ENCODE data around the gene NDUFB3.

Gene NDUFB3

GRCh38 chr2:201118121-201118960, 46.5 kb downstream of the NDUFB3 start (continued):
- TF ChIP-seq ZBTB44 (tag by site-specific recombination; IDR thresholded peaks at IDR 0.05) (no peak), ZBTB1 (tag by site-specific recombination; IDR thresholded peaks at IDR 0.05) (no peak), YY2 (tag by site-specific recombination; IDR thresholded peaks at IDR 0.05) (no peak), ZNF157 (tag by site-specific recombination; IDR thresholded peaks at IDR 0.05) (no peak), KLF8 (tag by site-specific recombination; IDR thresholded peaks at IDR 0.05) (peak; percentile 54; the same call in 1 of the 2 replicates), ZNF777 (tag by site-specific recombination; IDR thresholded peaks at IDR 0.05; ENCODE audit: borderline replicate concordance) (no peak), ZNF433 (tag by site-specific recombination; IDR thresholded peaks at IDR 0.05; ENCODE audit: low read depth) (no peak), REPIN1 (tag by site-specific recombination; IDR thresholded peaks at IDR 0.05; ENCODE audit: low read depth) (no peak), ZNF426 (tag by site-specific recombination; IDR thresholded peaks at IDR 0.05) (no peak), ZNF280D (tag by site-specific recombination; IDR thresholded peaks at IDR 0.05) (no peak), OSR2 (tag by site-specific recombination; IDR thresholded peaks at IDR 0.05) (peak; percentile 73), PBX3 (CRISPR knock-in tag; IDR thresholded peaks at IDR 0.05) (no peak), ZNF174 (tag by site-specific recombination; IDR thresholded peaks at IDR 0.05) (no peak), SP2 (tag by site-specific recombination; IDR thresholded peaks at IDR 0.05) (peak; percentile 38), ZNF645 (tag by site-specific recombination; IDR thresholded peaks at IDR 0.05) (no peak), ZNF366 (tag by site-specific recombination; conservative IDR thresholded peaks at IDR 0.05) (peak; percentile 62; the same call in 1 of the 2 replicates), KLF7 (tag by site-specific recombination; IDR thresholded peaks at IDR 0.05; ENCODE audit: borderline replicate concordance) (0 out of 2 replicates have a peak, but pooled peaks have one; percentile 26), ZNF707 (tag by site-specific recombination; IDR thresholded peaks at IDR 0.05) (no peak), ZSCAN23 (tag by site-specific recombination; IDR thresholded peaks at IDR 0.05) (0 out of 2 replicates have a peak, but pooled peaks have one; percentile 47)

Data from HEK293 (cell line).